GM10248 (cell line): Measurements from ENCODE around the gene FXYD6.

ENCODE experiments used
- CTCF ChIA-PET: fragments of 300-600 bp; sonication (Branson Sonifier 250); formaldehyde crosslinking; extraction: SDS; loops from one replicate; lab custom pipeline; 2021; ENCODE audit warnings: antibody characterized with exemption; lab: Yijun Ruan, JAX
- POLR2A ChIA-PET: fragments of 350-650 bp; sonication (Branson Sonifier 250); formaldehyde crosslinking; extraction: SDS; loops from one replicate; lab custom pipeline; 2020; ENCODE audit warnings: antibody characterized with exemption; lab: Yijun Ruan, JAX
- DNase-seq: peaks from one replicate; pipeline ENCODE4 v3.0.0; 2012; ENCODE audit errors: extremely low spot score
- CTCF ChIP-seq: IDR thresholded peaks from 2 replicates; pipeline ENCODE4 v1.5.1; 2012; ENCODE audit warnings: mild to moderate bottlenecking, low read depth; ENCODE audit errors: extremely low read depth, missing control alignments, control extremely low read depth

FXYD6 gene

DNA sequence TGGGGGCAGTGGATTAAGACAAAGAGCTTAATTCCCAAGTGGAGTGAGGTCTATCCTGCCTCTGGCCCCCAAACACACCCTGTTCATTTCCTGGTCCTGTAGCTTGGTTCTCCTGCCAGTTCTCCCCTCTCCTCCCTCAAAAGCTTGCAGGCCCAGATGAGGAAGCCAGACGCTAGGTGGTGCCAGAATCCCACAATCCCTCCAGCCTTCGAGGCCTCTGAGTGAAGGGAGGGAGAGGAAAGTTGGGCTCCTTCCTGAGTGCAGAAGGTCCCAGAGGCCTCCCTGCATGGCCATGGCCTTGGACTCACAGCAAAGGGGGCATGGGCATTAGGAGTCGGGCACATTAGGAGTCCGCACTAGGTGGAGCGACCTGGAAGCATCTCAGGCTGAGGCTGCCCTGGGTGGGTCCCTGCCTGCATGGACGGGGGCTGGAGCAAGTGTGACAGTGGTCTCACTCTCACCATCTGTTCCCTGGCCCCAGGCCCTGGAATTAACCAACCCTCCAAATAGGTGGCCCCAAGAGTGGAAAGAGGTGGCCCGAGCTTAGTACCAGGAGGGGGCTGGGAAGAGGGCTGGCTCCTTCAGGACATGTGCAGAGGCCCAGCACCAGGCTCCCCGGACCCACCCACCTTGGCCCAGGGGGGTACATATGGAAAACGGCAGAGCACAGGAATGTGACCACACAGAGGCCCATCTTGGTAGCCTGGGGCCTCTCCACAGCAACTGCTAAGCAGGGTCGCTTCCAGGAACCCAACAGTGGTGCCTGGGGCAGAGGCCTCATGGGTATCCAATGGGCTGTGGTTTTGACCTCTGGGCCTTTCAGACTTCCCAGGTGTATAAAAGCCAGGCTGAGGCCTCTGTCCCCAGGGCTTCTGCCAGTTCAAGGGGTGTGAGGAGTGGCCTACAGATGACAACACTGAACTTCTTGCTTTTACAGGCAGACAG is 57.1 kb downstream of the FXYD6 start:
- ChIA-PET POLR2A (no interaction called here), CTCF (interaction anchor here (0.7 to 15.1 kb wide), 17 partner anchors 12 to 393 kb away, joined by 3 to 344 read pairs (median 7); partner anchors contain the start of gene DSCAML1)
- peak; percentile 55 for DNase-seq
- TF ChIP-seq CTCF = peak; percentile 36

- ChIA-PET CTCF (interaction anchor here (0.7 to 15.1 kb wide), 32 partner anchors 13 to 392 kb away, joined by 3 to 344 read pairs (median 5); partner anchors contain the start of gene DSCAML1), POLR2A (interaction anchor here (0.6 to 0.7 kb wide), 2 partner anchors 11 to 418 kb away, joined by 3 read pairs; no protein-coding TSS in a partner anchor)
- DNase-seq = peak; percentile 60
- TF ChIP-seq CTCF = no peak
These were observed 58.2 kb downstream of the FXYD6 start for GRCh38 chr11:117818041-117818873.

GRCh38 chr11:117817368-117818040 is 59.0 kb downstream of the FXYD6 start:
- peak; percentile 70 for DNase-seq
- ChIA-PET CTCF (interaction anchor here (0.6 to 15.1 kb wide), 30 partner anchors 13 to 391 kb away, joined by 3 to 344 read pairs (median 5); partner anchors contain the start of gene DSCAML1), POLR2A (interaction anchor here (0.6 to 1.2 kb wide), 4 partner anchors 10 to 683 kb away, joined by 3 to 5 read pairs (median 3); no protein-coding TSS in a partner anchor)
- TF ChIP-seq CTCF = peak; percentile 96

DNA sequence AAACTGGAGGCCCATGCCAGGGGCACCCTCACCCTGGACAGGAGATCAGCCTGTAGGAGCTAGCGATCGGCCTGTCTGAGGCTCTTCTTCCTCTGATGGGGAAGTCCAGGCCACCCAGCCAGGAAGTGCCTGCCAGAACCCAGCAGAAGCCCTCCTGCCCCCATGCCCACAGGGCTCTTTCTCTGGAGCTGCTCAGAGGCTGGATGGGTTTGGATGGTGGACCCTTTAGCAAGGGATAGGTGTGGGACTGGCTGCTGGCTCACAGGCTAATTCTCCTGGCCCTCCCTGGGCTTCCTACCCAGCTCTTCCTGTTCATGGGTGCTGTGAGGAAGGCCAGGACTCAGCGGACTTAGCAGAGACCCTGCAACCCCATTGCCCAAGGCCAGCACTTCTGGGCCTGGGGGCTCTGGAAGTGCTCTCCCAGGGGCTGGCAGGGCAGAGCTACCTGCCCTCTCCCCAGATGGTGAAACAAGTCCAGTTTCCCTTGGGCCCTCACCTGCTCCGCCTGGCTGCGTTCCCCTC is 59.6 kb downstream of the FXYD6 start:
- POLR2A ChIA-PET = interaction anchor here (0.6 to 1.2 kb wide), 2 partner anchors 9 to 683 kb away, joined by 3 to 5 read pairs; no protein-coding TSS in a partner anchor
- TF ChIP-seq CTCF = no peak
- CTCF ChIA-PET = interaction anchor here (0.7 to 15.1 kb wide), 25 partner anchors 7 to 391 kb away, joined by 3 to 344 read pairs (median 5); partner anchors contain the start of genes DSCAML1 and FXYD2
- peak; percentile 35 for DNase-seq

DNA sequence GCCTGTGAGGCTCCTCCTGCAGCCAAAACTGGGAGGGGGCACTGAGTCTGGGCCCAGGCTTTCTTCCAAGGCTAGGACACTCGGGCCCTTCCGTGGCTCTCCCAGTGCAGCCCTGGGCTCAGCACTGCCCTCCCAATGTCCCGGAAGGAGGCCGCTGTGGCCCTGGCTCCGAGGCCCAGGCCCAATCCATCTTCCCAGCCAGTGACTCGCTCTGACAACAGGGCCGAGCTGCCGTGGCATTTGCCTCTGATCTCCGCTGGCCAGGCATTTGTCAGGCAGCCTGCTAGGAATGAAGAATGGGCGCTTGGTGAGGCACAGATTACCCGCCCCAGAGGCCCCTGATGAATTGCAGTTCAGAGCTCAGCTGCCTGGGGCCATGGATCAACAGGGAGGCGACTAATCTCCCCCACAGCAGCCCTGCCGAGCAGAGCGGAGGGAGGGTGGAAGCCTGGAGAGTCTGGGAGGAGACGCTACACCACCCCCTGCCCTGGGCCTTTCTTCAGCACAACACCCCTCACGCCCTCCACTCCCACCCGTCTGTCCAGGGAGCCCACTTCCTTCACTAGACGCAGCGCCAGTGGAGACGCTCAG is 60.2 kb downstream of the FXYD6 start:
- ChIA-PET POLR2A (interaction anchor here (1.2 to 1.6 kb wide), 2 partner anchors 8 to 170 kb away, joined by 4 to 5 read pairs; partner anchors contain the start of gene IL10RA), CTCF (interaction anchor here (0.7 to 15.1 kb wide), 15 partner anchors 8 to 390 kb away, joined by 3 to 344 read pairs (median 9); partner anchors contain the start of genes DSCAML1 and FXYD2)
- DNase-seq = no peak
- TF ChIP-seq CTCF = no peak
